CD4-positive, alpha-beta memory T cell (primary cell): ENCODE data around the gene ZPBP. TPM values are rescaled to one million over a fixed set of nuclear protein-coding genes. Genes with fewer than 3 reads are reported as not detected.

Experiments used
- CTCF ChIA-PET: fragments of 350-600 bp; sonication (Branson Sonifier 250); formaldehyde crosslinking; loops from one replicate; lab custom pipeline; 2021; ENCODE audit warnings: inconsistent platforms; ENCODE audit not compliant: partially characterized antibody; lab: Charles Lee
- POLR2A ChIA-PET: fragments of 350-600 bp; sonication (Branson Sonifier 250); formaldehyde crosslinking; loops from one replicate; lab custom pipeline; 2021; ENCODE audit not compliant: partially characterized antibody; lab: Charles Lee
- DNase-seq, 5 donors: peaks; one replicate each; pipeline versions ENCODE4 v3.0.0 to v3.0.0-alpha.2; 2020 to 2022; ENCODE audit warnings: mixed read lengths in 1 of 5
- H3K27ac ChIP-seq: one replicate; pipeline ENCODE4 v1.7.0; 2013; ENCODE audit warnings: low read depth, low read length
- H3K27me3 ChIP-seq: 2 replicates; pipeline ENCODE4 v1.7.0; 2013; ENCODE audit warnings: mild to moderate bottlenecking, low read length, moderate library complexity; ENCODE audit not compliant: insufficient read depth
- H3K36me3 ChIP-seq: 2 replicates; pipeline ENCODE4 v1.7.0; 2013; ENCODE audit warnings: mild to moderate bottlenecking, low read length, moderate library complexity; ENCODE audit not compliant: insufficient read depth
- H3K4me1 ChIP-seq: 2 replicates; pipeline ENCODE4 v1.7.0; 2013; ENCODE audit warnings: mild to moderate bottlenecking, low read length, moderate library complexity; ENCODE audit not compliant: insufficient read depth
- H3K4me3 ChIP-seq, 2 donors: one replicate each; pipeline ENCODE4 v1.7.0; 2013; ENCODE audit warnings: low read length in 2 of 2, mild to moderate bottlenecking in 1 of 2
- H3K9me3 ChIP-seq, 2 donors: one replicate each; pipeline ENCODE4 v1.7.0; 2013; ENCODE audit warnings: low read length in 2 of 2, control low read depth in 1 of 2; ENCODE audit not compliant: control insufficient read depth in 1 of 2
- H3K27ac Mint-ChIP-seq, 7 donors: one replicate each; pipeline ENCODE4 v1.8.0; 2020 to 2021; ENCODE audit warnings: mixed read lengths in 7 of 7, mild to moderate bottlenecking in 6 of 7, inconsistent platforms in 3 of 7, moderate library complexity in 3 of 7
- H3K27me3 Mint-ChIP-seq, 2 donors: one replicate each; pipeline ENCODE4 v1.8.0; 2020 to 2021; ENCODE audit warnings: mixed read lengths in 2 of 2
- H3K36me3 Mint-ChIP-seq, 2 donors: one replicate each; pipeline ENCODE4 v1.8.0; 2020 to 2021; ENCODE audit warnings: mixed read lengths in 2 of 2, inconsistent platforms in 1 of 2, mild to moderate bottlenecking in 1 of 2
- H3K4me1 Mint-ChIP-seq, 4 donors: one replicate each; pipeline ENCODE4 v1.8.0; 2020 to 2021; ENCODE audit warnings: mixed read lengths in 4 of 4, mild to moderate bottlenecking in 1 of 4
- H3K4me3 Mint-ChIP-seq, 8 donors: one replicate each; pipeline ENCODE4 v1.8.0; 2020 to 2021; ENCODE audit warnings: mixed read lengths in 8 of 8, mild to moderate bottlenecking in 7 of 8, moderate library complexity in 6 of 8, inconsistent platforms in 3 of 8
- H3K9me3 Mint-ChIP-seq, 8 donors: one replicate each; pipeline ENCODE4 v1.8.0; 2020 to 2021; ENCODE audit warnings: mixed read lengths in 8 of 8, mild to moderate bottlenecking in 5 of 8, inconsistent platforms in 3 of 8, moderate library complexity in 1 of 8
- intact Hi-C: fragments of 100-400 bp; cut with micrococcal nuclease; formaldehyde crosslinking; loops from one replicate; pipeline ENCODE4 v1.15.1; 2023
- polyA plus RNA-seq, 2 donors: library from polyadenylated mRNA; unstranded; fragments of 300-500 nt; fragmentation: Illumina TruSeq; gene quantifications; one replicate each; pipeline ENCODE4 v1.2.3, GENCODE V29; 2021
- total RNA-seq, 2 experiments: library from RNA; stranded (reverse); gene quantifications; one replicate each; pipeline ENCODE4 v1.2.3, GENCODE V29; 2021

ZPBP gene
- not detected for total RNA-seq
- not detected for polyA plus RNA-seq

GRCh38 chr7:50092579-50093491, at the start of gene ZPBP:
Gene ZPBP, minus strand, starts transcription at chr7:50093246. Its CDS starts 52 bp downstream, at chr7:50093194.
- H3K36me3 ChIP-seq: no peaks in the 10 kb centered on the region
- Mint-ChIP-seq H3K9me3 (peaks cover 0 to 2% (median 0%) of the 10 kb centered on the region in 8 donors), H3K4me1 (peaks cover 4 to 7% (median 7%) of the 10 kb centered on the region in 4 donors), H3K36me3 (no peaks in the 10 kb centered on the region), H3K27ac (peak within 1 kb of the TSS; percentile 45 to 88 (median 80)), H3K27me3 (no peaks in the 10 kb centered on the region), H3K4me3 (peak within 1 kb of the TSS; percentile 88 to 95 (median 88))
- H3K27me3 ChIP-seq: no peaks in the 10 kb centered on the region
- H3K4me1 ChIP-seq: peaks cover 4% of the 10 kb centered on the region
- POLR2A ChIA-PET: interaction anchor here (0.6 to 1.8 kb wide), 9 partner anchors 212 to 647 kb away, joined by 3 to 6 read pairs (median 4); partner anchors contain the start of gene IKZF1
- H3K27ac ChIP-seq: peak within 1 kb of the TSS; percentile 23
- CTCF ChIA-PET: interaction anchor here (0.6 to 5.1 kb wide), 37 partner anchors 9 to 1069 kb away, joined by 3 to 85 read pairs (median 4); no protein-coding TSS in a partner anchor
- peak; percentile 62 to 72 (median 69) for DNase-seq
- intact Hi-C loops: loop anchor here (1.0 to 5.0 kb wide), 9 partner anchors 49 to 1068 kb away; partner anchors contain the start of gene FIGNL1
- H3K9me3 ChIP-seq: no peaks in the 10 kb centered on the region
- peak within 1 kb of the TSS; percentile 44 to 66 for H3K4me3 ChIP-seq

- POLR2A ChIA-PET: interaction anchor here (0.9 to 2.2 kb wide), 5 partner anchors 23 to 275 kb away, joined by 3 to 8 read pairs (median 4); no protein-coding TSS in a partner anchor
- CTCF ChIA-PET: interaction anchor here (0.7 to 9.9 kb wide), 34 partner anchors 10 to 1020 kb away, joined by 3 to 151 read pairs (median 4); partner anchors contain the start of genes FIGNL1 and ZPBP
- H3K36me3 Mint-ChIP-seq: no peaks in the 10 kb centered on the region
Observed at GRCh38 chr7:50142425-50143017, 49.5 kb upstream of the ZPBP start.

DNA sequence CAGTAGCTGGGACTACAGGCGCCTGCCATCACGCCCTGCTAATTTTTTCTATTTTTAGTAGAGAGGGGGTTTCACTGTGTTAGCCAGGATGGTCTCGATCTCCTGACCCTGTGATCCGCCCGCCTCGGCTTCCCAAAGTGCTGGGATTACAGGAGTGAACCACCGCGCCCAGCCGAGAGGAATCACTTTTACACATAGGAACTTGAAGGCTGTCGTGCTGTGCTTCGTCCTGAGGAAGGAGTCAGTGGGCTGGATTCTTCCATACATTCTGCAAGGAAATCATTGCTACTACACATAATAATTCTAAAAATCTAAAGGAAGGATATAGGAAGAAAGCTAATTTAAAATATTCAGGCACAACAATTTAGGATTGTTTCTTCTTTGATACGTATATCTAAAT, 48.8 kb upstream of the ZPBP start:
- no peak overlapping the region for H3K4me3 Mint-ChIP-seq
- Histone ChIP-seq H3K27ac (no peak overlapping the region), H3K4me3 (no peak overlapping the region), H3K4me1 (peaks cover 20% of the 10 kb centered on the region), H3K27me3 (no peaks in the 10 kb centered on the region), H3K9me3 (no peaks in the 10 kb centered on the region), H3K36me3 (no peaks in the 10 kb centered on the region)
- ChIA-PET CTCF (interaction anchor here (1.2 to 9.9 kb wide), 19 partner anchors 11 to 1019 kb away, joined by 3 to 151 read pairs (median 8); partner anchors contain the start of genes FIGNL1 and ZPBP), POLR2A (interaction anchor here (0.6 to 2.2 kb wide), 3 partner anchors 64 to 276 kb away, joined by 3 to 8 read pairs (median 7); no protein-coding TSS in a partner anchor)
- peaks cover 0 to 3% (median 0%) of the 10 kb centered on the region in 8 donors for H3K9me3 Mint-ChIP-seq
- intact Hi-C loops: loop anchor here (1.0 to 5.0 kb wide), 9 partner anchors 50 to 537 kb away; no protein-coding TSS in a partner anchor
- H3K4me1 Mint-ChIP-seq: peaks cover 11 to 18% (median 15%) of the 10 kb centered on the region in 4 donors
- no peak for DNase-seq
- H3K36me3 Mint-ChIP-seq: no peaks in the 10 kb centered on the region
- H3K27me3 Mint-ChIP-seq: peaks cover 0 to 2% of the 10 kb centered on the region in 2 donors
- H3K27ac Mint-ChIP-seq: no peak overlapping the region

More at GRCh38 chr7:50142425-50143017, 49.5 kb upstream of the ZPBP start:
- H3K27me3 ChIP-seq: no peaks in the 10 kb centered on the region
- DNase-seq: peak in 4 of 5 donors; percentile 57 to 63 (median 60)
- Mint-ChIP-seq H3K4me1 (peaks cover 11 to 25% (median 18%) of the 10 kb centered on the region in 4 donors), H3K27ac (peak overlapping the region in 6 of 7 donors; percentile 0 to 93 (median 36)), H3K4me3 (peak overlapping the region; percentile 3 to 77 (median 49)), H3K27me3 (peaks cover 0 to 2% of the 10 kb centered on the region in 2 donors), H3K9me3 (peaks cover 0 to 3% (median 0%) of the 10 kb centered on the region in 8 donors)
- H3K9me3 ChIP-seq: no peaks in the 10 kb centered on the region
- no peak overlapping the region for H3K4me3 ChIP-seq
- H3K4me1 ChIP-seq: peaks cover 26% of the 10 kb centered on the region
- no peaks in the 10 kb centered on the region for H3K36me3 ChIP-seq
- H3K27ac ChIP-seq: no peak overlapping the region
- intact Hi-C loops: loop anchor here (1.0 to 5.0 kb wide), 9 partner anchors 50 to 537 kb away; no protein-coding TSS in a partner anchor

GRCh38 chr7:50141131-50141530, 48.1 kb upstream of the ZPBP start:
- Mint-ChIP-seq H3K36me3 (no peaks in the 10 kb centered on the region), H3K27me3 (peaks cover 0 to 2% of the 10 kb centered on the region in 2 donors), H3K27ac (no peak overlapping the region), H3K4me3 (no peak overlapping the region), H3K4me1 (peaks cover 7 to 11% (median 9%) of the 10 kb centered on the region in 4 donors), H3K9me3 (peaks cover 0 to 3% (median 0%) of the 10 kb centered on the region in 8 donors)
- Histone ChIP-seq H3K36me3 (no peaks in the 10 kb centered on the region), H3K4me1 (peaks cover 14% of the 10 kb centered on the region), H3K4me3 (no peak overlapping the region), H3K27ac (no peak overlapping the region), H3K9me3 (no peaks in the 10 kb centered on the region), H3K27me3 (no peaks in the 10 kb centered on the region)
- POLR2A ChIA-PET: interaction anchor here (0.6 kb wide), 1 partner anchor 232 kb away, joined by 3 read pairs; no protein-coding TSS in a partner anchor
- no peak for DNase-seq
- CTCF ChIA-PET: interaction anchor here (1.3 to 9.9 kb wide), 3 partner anchors 15 to 285 kb away, joined by 3 to 151 read pairs (median 22); no protein-coding TSS in a partner anchor
- intact Hi-C loops: loop anchor here (5.0 kb wide), 1 partner anchor 126 kb away; no protein-coding TSS in a partner anchor

DNA sequence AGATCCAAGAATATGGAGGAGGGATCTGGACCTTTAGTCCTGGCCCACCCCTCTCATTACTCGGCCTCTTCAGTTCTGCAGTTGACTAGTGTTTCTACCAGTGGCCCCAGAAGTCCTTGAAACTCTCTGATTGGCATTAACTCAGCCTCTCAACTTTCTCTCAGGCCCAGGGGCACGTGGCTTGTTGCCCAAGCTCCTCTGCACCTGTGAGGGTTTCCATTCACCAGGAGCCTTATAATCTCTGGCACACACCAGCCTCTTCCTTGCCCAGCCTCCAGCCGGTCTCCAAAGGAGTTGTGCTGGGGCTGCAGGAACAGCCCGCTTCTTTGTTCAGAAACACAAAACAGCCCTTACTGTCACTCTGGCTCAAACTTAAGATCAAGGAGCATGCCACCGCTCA, 47.6 kb upstream of the ZPBP start:
- H3K4me1 ChIP-seq: peaks cover 10% of the 10 kb centered on the region
- CTCF ChIA-PET: interaction anchor here (1.9 kb wide), 1 partner anchor 277 kb away, joined by 15 read pairs; no protein-coding TSS in a partner anchor
- Mint-ChIP-seq H3K36me3 (no peaks in the 10 kb centered on the region), H3K4me3 (no peak overlapping the region), H3K27ac (no peak overlapping the region), H3K4me1 (peaks cover 5 to 6% (median 6%) of the 10 kb centered on the region in 4 donors), H3K9me3 (peaks cover 0 to 3% (median 0%) of the 10 kb centered on the region in 8 donors), H3K27me3 (peaks cover 0 to 2% of the 10 kb centered on the region in 2 donors)
- no peak overlapping the region for H3K4me3 ChIP-seq
- POLR2A ChIA-PET: no interaction called here
- no peaks in the 10 kb centered on the region for H3K27me3 ChIP-seq
- no peak overlapping the region for H3K27ac ChIP-seq
- intact Hi-C loops: loop anchor here (5.0 kb wide), 1 partner anchor 127 kb away; no protein-coding TSS in a partner anchor
- no peaks in the 10 kb centered on the region for H3K9me3 ChIP-seq
- H3K36me3 ChIP-seq: no peaks in the 10 kb centered on the region
- DNase-seq: no peak

GRCh38 chr7:50138101-50138500, 45.1 kb upstream of the ZPBP start:
- no peak for DNase-seq
- POLR2A ChIA-PET: no interaction called here
- H3K9me3 ChIP-seq: no peaks in the 10 kb centered on the region
- Mint-ChIP-seq H3K4me1 (peaks cover 4 to 5% (median 4%) of the 10 kb centered on the region in 4 donors), H3K4me3 (no peak overlapping the region), H3K27ac (no peak overlapping the region), H3K27me3 (peaks cover 0 to 2% of the 10 kb centered on the region in 2 donors), H3K36me3 (no peaks in the 10 kb centered on the region), H3K9me3 (peaks cover 0 to 3% (median 0%) of the 10 kb centered on the region in 8 donors)
- peaks cover 6% of the 10 kb centered on the region for H3K4me1 ChIP-seq
- CTCF ChIA-PET: no interaction called here
- H3K4me3 ChIP-seq: no peak overlapping the region
- H3K27ac ChIP-seq: no peak overlapping the region
- H3K27me3 ChIP-seq: no peaks in the 10 kb centered on the region
- intact Hi-C loops: no loop called here
- H3K36me3 ChIP-seq: no peaks in the 10 kb centered on the region
